ENCODE measurements around the gene EPHA8.

EPHA8 gene

GRCh38 chr1:22651941-22652856 is 88.9 kb downstream of the EPHA8 start:
- CTCF ChIA-PET, result interaction anchor here (1.8 kb wide), 1 partner anchor 10 kb away, joined by 6 read pairs; no protein-coding TSS in a partner anchor
- H3K4me1 ChIP-seq (ENCODE audit: control extremely low read depth in 1 of 4, control insufficient read depth in 4 of 4, insufficient read depth in 4 of 4, low read length in 3 of 4), result no peaks in the 10 kb centered on the region
- no peaks in the 10 kb centered on the region for H3K36me3 ChIP-seq (ENCODE audit: control insufficient read depth in 4 of 4, insufficient read depth in 4 of 4, low read length in 3 of 4)
- WGBS (ENCODE audit: insufficient coverage), result 90% methylated on average over 12 of the region's 15 CpGs
- H3K27ac ChIP-seq (ENCODE audit: insufficient read depth in 1 of 2, low read depth in 1 of 2, low read length in 2 of 2, poor library complexity in 1 of 2, severe bottlenecking in 2 of 2), result no peak overlapping the region
- no peak for DNase-seq
- H3K4me3 ChIP-seq (ENCODE audit: control insufficient read depth in 1 of 7, extremely low read depth in 1 of 7, insufficient read depth in 4 of 7, low read depth in 2 of 7, low read length in 6 of 7), result no peak overlapping the region
- no peaks in the 10 kb centered on the region for H3K9me3 ChIP-seq (ENCODE audit: control extremely low read depth in 1 of 5, control insufficient read depth in 4 of 5, insufficient read depth in 2 of 5, low read depth in 1 of 5, low read length in 4 of 5)
- H3K27me3 ChIP-seq (replicated peaks in 2 of 5; ENCODE audit: control insufficient read depth in 4 of 5, insufficient read depth in 5 of 5, low read length in 4 of 5), result peaks cover 0 to 25% (median 10%) of the 10 kb centered on the region in 5 experiments
- POLR2A ChIA-PET, result no interaction called here

- Histone ChIP-seq H3K36me3 (ENCODE audit: control insufficient read depth in 4 of 4, insufficient read depth in 4 of 4, low read length in 3 of 4) (no peaks in the 10 kb centered on the region), H3K27ac (ENCODE audit: insufficient read depth in 1 of 2, low read depth in 1 of 2, low read length in 2 of 2, poor library complexity in 1 of 2, severe bottlenecking in 2 of 2) (no peak within 1 kb of the TSS), H3K9me3 (ENCODE audit: control extremely low read depth in 1 of 5, control insufficient read depth in 4 of 5, insufficient read depth in 2 of 5, low read depth in 1 of 5, low read length in 4 of 5) (no peaks in the 10 kb centered on the region), H3K4me1 (ENCODE audit: control extremely low read depth in 1 of 4, control insufficient read depth in 4 of 4, insufficient read depth in 4 of 4, low read length in 3 of 4) (no peaks in the 10 kb centered on the region), H3K4me3 (ENCODE audit: control insufficient read depth in 1 of 7, extremely low read depth in 1 of 7, insufficient read depth in 4 of 7, low read depth in 2 of 7, low read length in 6 of 7) (no peak within 1 kb of the TSS), H3K27me3 (replicated peaks in 2 of 5; ENCODE audit: control insufficient read depth in 4 of 5, insufficient read depth in 5 of 5, low read length in 4 of 5) (peaks cover 0 to 29% (median 10%) of the 10 kb centered on the region in 5 experiments)
- ChIA-PET CTCF (interaction anchor here (1.3 kb wide), 1 partner anchor 10 kb away, joined by 3 read pairs; no protein-coding TSS in a partner anchor), POLR2A (interaction anchor here (1.0 kb wide), 1 partner anchor 10 kb away, joined by 3 read pairs; no protein-coding TSS in a partner anchor)
- DNase-seq, result no peak
- WGBS (ENCODE audit: insufficient coverage), result 87% methylated on average over 13 of the region's 13 CpGs
Observed at GRCh38 chr1:22652881-22653316, 89.6 kb downstream of the EPHA8 start, which contains the start of gene C1QB. TSS of gene C1QB (plus strand) at chr1:22653236. CDS start at chr1:22659463, 6,227 bp downstream.
